ENCODE results near the gene SESN3.

DNA sequence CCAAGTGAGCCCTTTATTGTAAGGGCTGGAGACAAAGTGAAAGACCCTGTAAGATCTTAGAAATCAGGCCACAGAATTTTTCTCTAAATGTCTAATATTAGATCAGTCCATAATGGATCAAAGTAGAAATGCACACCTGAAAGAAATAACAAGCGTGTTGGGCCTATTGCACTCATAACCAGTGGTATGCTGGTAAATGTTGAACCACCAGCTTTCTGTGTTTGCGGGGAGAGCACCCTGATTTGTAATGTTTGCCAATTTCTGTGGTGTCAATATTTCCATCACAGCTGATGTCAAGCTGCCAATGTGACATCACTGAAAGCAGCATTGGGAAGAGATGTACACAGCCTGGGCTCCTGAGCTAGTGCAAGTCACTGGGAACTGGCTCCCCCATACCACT is 95.1 kb downstream of the SESN3 start:
- TF ChIP-seq, protein P1, sequence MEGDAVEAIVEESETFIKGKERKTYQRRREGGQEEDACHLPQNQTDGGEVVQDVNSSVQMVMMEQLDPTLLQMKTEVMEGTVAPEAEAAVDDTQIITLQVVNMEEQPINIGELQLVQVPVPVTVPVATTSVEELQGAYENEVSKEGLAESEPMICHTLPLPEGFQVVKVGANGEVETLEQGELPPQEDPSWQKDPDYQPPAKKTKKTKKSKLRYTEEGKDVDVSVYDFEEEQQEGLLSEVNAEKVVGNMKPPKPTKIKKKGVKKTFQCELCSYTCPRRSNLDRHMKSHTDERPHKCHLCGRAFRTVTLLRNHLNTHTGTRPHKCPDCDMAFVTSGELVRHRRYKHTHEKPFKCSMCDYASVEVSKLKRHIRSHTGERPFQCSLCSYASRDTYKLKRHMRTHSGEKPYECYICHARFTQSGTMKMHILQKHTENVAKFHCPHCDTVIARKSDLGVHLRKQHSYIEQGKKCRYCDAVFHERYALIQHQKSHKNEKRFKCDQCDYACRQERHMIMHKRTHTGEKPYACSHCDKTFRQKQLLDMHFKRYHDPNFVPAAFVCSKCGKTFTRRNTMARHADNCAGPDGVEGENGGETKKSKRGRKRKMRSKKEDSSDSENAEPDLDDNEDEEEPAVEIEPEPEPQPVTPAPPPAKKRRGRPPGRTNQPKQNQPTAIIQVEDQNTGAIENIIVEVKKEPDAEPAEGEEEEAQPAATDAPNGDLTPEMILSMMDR (tag by site-specific recombination; IDR thresholded peaks at IDR 0.05) = no peak
- TF ChIP-seq, protein P2, sequence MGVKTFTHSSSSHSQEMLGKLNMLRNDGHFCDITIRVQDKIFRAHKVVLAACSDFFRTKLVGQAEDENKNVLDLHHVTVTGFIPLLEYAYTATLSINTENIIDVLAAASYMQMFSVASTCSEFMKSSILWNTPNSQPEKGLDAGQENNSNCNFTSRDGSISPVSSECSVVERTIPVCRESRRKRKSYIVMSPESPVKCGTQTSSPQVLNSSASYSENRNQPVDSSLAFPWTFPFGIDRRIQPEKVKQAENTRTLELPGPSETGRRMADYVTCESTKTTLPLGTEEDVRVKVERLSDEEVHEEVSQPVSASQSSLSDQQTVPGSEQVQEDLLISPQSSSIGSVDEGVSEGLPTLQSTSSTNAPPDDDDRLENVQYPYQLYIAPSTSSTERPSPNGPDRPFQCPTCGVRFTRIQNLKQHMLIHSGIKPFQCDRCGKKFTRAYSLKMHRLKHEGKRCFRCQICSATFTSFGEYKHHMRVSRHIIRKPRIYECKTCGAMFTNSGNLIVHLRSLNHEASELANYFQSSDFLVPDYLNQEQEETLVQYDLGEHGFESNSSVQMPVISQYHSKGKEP (tag by site-specific recombination; IDR thresholded peaks at IDR 0.05) = no peak
- TF ChIP-seq, protein P3, sequence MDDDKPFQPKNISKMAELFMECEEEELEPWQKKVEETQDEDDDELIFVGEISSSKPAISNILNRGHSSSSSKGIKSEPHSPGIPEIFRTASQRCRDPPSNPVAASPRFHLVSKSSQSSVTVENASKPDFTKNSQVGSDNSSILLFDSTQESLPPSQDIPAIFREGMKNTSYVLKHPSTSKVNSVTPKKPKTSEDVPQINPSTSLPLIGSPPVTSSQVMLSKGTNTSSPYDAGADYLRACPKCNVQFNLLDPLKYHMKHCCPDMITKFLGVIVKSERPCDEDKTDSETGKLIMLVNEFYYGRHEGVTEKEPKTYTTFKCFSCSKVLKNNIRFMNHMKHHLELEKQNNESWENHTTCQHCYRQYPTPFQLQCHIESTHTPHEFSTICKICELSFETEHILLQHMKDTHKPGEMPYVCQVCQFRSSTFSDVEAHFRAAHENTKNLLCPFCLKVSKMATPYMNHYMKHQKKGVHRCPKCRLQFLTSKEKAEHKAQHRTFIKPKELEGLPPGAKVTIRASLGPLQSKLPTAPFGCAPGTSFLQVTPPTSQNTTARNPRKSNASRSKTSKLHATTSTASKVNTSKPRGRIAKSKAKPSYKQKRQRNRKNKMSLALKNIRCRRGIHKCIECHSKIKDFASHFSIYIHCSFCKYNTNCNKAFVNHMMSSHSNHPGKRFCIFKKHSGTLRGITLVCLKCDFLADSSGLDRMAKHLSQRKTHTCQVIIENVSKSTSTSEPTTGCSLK (tag by site-specific recombination; IDR thresholded peaks at IDR 0.05) = no peak
- TF ChIP-seq ZSCAN5A (tag by site-specific recombination; IDR thresholded peaks at IDR 0.05) = no peak
- TF ChIP-seq ZBTB1 (tag by site-specific recombination; IDR thresholded peaks at IDR 0.05) = no peak
- TF ChIP-seq BCL11B (tag by site-specific recombination; IDR thresholded peaks at IDR 0.05; ENCODE audit: low read depth) = no peak
- no peak for TF ChIP-seq ZNF621 (tag by site-specific recombination; IDR thresholded peaks at IDR 0.05)
- TF ChIP-seq ZNF274 (IDR thresholded peaks at IDR 0.05; ENCODE audit: low read length) = no peak
- no peak for TF ChIP-seq ZNF274 (tag by site-specific recombination; IDR thresholded peaks at IDR 0.05; ENCODE audit: borderline replicate concordance)

All from HEK293 (cell line).